Measurements from ENCODE around the gene EIF1AD.
"Not testable (repeated sequence)": the region's sequence is repeated elsewhere in the genome, so short reads cannot be mapped to it uniquely, and the experiment has no call there.

EIF1AD gene

DNA sequence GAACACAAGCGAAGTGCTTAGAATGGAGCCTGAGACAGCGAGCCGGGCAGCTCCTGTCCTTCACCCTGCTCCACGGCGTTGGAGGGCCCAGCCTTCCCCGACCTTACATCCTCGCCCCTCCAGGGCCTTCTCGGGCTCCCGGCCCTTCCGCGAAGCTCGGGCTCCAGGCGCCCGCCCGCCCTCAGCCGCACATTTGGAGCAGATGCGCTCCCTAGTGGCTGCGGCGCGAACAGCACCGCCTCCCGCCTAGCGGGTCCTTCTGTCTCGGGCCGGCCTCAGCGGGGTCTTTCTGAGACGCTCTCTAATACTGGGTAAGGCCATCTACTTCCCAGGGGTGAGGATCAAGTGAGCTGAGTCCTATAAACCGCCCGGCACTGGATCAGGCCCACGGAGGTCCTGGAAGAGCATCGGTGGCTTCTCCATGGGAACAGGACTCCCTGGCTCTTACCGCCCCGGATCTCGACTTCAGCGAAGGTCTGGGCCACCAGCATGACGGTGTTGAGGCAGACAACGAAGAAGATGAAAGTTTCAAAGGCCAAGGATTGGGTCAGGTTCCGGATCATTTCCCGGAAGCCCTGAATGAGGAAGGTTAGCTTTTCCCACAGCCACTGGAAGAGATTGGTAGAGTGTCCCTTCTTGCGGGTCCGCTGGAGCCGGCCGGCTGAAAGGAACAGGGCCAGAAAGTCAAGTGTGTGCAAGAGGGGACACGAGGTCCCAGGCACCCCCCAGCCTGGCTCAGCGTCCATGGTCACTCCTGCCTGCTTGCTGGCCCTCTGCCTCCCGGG lies 20.6 kb upstream of the EIF1AD start:
- peak; percentile 91 for DNase-seq (ENCODE audit: low spot score)

DNA sequence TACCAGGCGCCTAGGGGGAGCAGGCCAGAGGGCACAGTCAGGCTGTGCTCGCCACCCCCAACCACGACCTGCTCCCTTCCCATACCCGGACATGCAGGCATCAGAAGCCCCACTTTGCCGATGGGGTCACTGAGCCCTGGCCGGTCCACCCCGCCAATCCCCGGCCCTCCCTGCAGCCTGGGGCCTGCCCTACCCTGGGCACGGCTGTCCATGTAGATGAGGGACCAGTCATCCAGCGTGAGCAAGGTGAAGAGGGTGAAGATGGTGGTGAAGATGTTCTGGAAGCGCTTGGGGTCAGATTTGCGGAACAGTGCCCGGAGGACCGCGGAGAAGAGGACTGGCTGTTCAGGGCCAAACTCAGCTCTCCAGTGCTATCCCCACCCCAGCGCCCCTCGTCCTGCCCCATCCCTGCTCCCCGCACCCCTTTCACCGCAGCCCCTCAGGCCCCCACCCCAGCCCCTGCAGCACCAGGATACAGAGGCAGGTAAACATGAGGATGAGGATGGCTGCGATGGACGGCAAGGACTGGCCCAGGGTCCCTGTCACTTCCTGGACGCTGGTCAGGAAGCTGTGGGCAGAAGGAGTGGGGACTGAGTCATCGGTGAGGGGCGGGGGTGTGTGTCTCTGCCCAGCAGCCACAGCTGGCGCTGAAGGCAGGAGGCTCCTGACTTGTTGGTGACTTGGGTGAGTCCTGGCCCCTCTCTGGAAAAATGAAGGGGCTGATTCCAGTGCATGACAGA lies 18.8 kb upstream of the EIF1AD start:
- DNase-seq (ENCODE audit: low spot score), result no peak

DNA sequence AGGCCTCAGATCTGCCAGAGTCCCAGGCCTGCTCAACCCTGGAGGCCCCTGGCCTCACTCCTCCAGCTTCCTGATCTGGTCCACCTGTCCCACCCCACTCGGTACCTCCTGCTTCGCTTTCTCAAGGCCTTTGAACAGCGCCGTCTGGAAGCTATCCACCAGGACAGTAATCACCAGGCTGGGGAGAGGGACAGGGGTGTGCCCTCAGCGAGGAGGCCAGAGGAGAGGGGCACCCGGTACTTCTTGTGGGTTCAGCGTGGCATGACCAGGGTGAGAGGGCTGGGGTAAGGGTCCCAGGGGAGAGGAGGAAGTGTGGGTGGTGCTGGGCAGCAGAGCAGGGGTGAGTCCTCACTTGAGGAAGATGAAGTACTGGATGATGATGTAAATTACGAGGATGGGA lies 18.3 kb upstream of the EIF1AD start:
- DNase-seq (ENCODE audit: low spot score), result no peak

DNA sequence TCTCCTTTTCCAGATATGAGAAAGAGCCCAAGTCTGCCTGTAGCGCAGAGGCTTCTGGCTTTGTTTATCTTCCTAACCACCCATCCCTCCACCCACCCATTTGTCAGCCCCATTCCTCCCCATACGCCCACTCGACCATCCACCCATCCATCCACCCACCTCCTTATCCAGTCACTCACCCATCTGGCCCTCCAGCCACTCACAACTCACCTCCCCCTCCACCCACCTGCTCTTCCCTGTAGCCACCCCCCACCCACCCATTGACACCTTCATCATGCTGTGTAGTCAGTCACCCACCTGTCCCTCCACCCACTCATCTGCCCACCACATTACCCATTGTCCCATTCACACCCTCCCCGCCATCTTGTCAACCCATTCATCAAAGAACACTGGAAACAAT lies 15.4 kb upstream of the EIF1AD start:
- DNase-seq (ENCODE audit: low spot score), result no peak

DNA sequence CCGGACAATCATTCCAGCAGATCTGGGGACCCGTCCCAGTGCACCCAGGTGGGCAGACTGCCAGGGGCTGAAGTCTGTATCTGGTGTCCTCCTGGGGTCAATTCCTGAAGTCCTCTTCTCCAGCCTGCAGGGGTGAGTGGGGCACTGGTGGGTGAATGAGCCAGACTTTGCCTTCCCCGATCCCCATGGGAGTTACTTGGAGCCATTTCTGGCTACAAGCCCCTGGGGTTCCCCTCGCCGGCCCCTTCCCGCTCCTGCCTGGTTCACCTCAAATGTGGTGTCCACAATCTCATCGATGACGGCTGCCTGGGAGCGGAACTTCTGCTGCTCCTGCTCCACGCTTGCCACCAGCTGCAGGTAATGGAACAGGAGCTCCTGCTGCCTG lies 14.8 kb upstream of the EIF1AD start:
- DNase-seq (ENCODE audit: low spot score), result no peak

DNA sequence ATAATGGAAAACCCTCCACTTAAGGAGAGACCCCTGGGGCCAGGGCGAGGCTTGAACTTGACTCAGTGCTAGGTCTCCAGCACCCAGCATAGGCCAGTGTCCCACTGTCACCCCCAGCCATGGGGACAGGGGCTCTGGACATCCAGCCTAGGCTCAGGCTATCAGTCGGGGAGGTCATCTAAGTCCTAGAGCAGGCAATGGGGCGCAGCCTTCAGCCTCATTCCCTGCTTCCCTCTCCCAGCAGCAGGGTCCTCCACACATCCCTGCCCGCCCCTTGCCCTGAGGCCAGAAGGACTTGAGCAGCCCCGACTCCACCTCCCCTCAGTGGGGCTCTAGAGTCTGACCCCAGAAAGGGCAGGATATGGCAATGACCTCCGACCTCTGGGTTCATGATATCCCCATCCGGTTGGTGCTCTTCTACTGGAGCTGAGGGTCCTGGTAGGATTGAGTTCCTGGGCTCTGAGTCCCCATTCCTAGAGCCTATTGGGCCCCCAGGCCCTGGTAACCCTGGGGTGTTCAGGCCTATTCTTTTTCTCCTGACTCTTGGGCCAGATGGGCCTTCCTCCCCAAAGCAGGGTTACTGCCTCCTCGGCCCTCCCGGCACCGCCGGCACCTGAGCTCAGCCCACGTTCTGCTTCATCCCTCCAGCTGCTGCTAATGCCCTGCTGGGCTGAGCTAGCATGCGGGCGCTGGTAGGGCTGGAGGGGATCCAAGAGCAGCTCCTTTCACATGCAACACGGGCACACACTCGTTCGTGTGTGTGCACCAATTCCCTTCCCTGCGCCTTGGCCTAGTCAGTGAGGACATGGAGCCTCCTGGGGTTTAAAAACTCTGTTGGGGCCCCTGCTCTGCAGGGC lies 14.2 kb upstream of the EIF1AD start:
- no peak for DNase-seq (ENCODE audit: low spot score)

DNA sequence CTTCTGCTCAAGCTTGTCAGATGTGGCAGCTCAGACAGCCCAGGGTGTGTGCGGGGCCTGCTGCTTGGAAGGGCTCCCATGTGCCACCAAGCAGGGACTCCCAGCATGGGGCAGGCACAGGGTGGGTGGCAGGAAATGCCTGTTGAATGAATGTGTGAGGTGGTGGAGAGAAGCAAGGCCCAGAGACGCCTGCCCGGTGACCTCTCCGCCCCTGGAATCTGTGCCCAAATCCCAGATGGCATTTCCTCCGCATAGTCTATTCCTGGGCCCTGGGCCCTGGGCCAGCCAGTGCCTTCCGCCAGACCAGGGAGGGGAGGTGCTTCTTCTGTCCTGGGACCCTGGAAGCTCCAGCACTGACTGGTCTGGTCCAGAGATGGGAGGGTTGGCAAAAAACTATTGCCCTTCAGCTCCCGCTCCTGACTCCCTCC lies 13.5 kb upstream of the EIF1AD start:
- no peak for DNase-seq (ENCODE audit: low spot score)

DNA sequence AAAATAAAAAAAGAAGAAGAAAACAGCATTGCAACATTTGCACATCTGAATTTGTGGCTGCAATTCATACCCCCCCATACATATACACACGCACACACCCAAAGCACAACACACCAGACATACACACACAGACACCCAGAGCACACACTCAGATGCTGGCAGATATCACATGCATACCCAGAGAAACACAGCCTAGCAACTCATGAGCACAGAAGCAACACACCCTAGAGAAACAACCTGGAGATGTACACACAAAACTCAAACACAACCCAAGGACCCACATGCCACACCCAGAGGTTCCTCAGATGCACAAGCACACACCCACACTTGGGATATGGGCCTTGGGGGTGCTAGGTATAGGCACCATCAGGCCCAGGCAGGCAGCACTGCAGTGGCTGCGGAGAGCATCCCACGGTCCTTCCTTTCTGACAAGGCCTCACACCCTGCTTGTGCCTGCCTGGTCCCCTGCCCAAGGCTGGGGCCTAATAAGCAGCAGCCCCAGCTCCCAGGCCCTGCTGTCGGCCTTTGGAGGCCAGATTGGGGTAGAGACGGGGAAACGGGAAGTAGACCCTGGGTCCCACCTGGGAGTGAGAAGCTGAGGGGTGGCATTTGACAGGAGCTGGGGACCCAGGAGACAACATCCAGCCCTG lies 13.0 kb upstream of the EIF1AD start:
- DNase-seq (ENCODE audit: low spot score), result no peak

DNA sequence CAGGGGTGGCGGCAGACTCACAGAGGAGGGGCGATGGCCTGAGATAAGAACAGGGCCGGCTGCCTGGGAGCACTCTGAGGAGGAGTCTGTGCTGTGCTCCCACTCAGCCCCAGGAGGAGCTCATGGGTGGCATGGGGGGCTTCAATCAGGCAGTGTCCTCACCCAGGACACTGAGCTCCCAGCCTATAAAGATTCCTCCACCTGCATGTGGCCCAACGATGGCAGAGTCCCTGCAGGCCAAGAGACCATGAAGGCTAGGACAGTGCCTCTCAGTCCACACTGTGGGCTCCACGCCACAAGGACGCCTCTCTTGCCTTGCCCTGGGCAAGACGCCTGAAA lies 11.8 kb upstream of the EIF1AD start:
- no peak for DNase-seq (ENCODE audit: low spot score)

DNA sequence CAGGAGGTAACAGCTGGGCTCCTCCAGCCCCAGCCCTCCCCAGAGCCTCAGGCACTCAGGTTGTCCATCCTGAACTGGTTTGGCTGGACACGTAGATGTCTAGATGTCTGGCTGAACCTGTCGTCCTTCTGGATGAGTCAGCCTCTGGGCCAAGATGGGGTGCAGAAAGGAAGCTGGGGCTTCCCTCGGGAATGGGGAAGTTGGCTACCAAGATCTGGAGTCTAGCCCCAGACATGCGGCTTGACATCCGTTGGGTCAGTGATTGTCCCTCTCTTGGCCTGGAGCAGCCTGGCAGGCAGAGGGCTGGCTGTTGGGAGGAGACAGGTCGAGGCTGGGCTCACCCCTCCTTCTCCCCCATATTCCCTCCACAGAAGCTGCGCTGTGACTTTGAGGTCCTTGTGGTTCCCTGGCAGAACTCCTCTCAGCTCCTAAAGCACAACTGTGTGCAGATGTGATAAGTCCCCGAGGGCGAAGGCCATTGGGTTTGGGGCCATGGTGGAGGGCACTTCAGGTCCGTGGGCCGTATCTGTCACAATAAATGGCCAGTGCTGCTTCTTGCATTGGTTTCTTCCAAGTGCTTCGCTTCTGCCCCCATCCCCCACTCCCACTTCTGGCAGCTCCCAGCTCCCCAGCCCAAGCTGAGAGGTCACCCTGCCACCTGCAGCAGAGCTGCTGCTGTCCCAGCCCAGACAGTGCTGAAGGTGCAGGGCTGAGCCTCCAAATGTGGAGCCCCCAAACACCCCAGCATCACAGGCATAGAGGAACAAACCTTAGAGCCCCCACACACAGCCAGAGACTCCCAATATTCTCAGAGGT lies 11.2 kb upstream of the EIF1AD start:
- DNase-seq (ENCODE audit: low spot score), result peak; percentile 33

DNA sequence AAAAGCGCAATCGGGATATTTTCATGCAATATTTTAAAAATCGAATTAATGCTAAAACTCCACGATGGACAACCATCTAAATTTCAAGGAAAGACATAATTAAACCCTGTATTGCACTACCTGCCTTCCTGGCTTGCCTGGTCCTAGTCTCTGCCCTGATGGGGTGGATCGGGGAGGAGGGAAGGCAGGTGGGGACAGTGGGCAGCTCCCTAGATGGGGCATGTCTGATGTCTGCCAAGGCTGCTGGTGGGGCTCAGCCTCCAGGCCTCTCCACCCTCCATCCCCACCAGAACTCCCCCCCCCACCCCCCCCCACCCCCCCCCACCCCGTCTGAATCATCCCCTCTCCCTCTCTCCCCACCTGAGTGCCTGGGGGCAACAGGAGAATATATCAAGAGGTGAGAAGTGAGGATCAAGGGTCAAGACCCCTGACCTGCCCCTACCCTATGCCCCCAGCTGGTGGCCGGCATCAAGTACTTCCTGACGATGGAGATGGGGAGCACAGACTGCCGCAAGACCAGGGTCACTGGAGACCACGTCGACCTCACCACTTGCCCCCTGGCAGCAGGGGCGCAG lies 10.5 kb upstream of the EIF1AD start:
- no peak for DNase-seq (ENCODE audit: low spot score)

DNA sequence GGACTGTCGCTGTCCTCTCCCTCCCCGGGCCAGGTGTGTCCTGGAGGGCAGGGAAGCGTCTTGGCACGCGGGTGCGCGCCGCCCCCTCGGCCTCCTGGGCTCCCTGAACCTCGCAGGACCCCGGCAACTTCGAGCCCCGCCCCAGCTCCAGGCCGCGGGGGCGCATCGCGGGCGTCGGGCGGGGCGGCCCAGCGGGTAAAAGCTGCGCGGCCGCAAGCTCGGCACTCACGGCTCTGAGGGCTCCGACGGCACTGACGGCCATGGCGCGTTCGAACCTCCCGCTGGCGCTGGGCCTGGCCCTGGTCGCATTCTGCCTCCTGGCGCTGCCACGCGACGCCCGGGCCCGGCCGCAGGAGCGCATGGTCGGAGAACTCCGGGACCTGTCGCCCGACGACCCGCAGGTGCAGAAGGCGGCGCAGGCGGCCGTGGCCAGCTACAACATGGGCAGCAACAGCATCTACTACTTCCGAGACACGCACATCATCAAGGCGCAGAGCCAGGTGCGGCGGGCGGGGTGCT lies 9.9 kb upstream of the EIF1AD start, which contains the start of gene CST6:
CST6 (plus strand) TSS at position 224 of the 519 bp plus-strand sequence; CDS start at position 261, 37 bp downstream.
- DNase-seq (ENCODE audit: low spot score), result no peak

DNA sequence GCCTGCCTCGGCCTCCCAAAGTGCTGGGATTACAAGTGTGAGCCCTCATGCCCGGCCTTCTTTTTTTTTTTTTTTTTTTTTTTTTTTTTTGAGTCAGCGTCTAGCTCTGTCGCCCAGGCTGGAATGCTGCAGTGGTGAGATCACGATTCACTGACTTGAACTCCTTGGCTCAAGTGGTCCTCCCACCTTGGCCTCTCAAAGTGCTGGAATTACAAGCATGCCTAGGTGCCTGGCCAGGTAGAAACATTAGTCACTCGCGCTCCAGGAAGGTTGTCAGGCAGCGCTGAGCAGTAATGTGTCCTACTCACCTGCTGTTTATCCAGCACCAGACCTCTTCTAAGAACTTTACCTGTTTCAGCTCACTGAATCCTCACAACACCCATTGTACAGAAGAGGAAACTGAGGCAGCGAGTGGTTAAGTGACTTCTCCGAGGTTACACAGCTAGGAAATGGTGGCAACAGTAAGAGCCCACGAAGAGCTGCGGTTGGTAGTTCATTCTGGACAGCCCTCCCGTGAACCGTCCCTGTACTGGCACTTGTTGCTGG lies 9.4 kb upstream of the EIF1AD start:
- no peak for DNase-seq (ENCODE audit: low spot score)

DNA sequence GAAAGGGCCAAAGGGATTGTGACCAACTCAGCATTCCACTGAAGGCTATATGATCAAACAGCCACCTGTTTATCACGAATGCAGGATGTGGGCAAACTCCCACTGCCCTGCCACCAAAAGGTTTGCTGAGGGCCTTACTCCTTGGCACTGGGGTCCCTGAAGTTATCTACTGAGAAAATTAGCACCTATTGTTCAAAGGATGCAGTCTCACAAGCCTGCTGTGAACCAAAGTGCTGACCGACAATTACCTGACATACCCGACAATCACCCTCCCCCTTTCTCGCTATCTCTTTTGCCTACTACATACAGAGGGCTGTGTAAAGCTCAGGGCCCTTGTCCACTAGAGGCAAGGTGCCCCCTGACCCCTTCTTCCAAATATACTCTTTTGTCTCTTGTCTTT lies 8.1 kb upstream of the EIF1AD start:
- DNase-seq (ENCODE audit: low spot score), result not testable (repeated sequence)

DNA sequence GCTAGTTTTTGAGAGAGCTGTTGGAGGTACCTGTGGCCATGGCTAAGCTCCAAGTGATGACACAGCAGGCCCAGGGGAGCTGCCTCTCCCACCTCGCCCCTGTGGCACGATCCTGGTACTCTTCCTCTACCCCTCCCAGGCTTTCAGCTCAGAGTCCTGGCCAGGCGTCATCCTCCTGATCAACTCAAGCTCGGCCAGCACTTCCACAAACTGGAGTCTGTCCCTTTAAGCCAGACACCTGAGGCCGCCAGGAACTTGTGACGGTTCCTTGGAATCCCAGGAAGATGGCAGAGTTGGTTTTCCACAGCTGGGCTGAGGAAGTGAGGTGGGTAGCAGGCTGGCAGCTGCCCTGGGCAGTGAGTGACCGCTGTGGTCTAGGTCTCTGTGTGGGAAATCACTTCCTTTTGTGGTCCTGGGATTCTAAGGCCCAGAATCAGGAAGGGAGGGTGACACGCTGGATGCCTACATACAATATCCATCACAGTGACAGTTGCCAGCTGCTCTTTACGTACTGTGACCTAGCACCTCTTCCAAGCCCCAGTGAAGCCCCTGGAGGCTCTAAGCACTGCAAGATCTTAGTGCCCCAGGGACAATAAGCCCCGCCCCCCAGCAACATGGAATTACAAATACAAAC lies 6.6 kb upstream of the EIF1AD start:
- no peak for DNase-seq (ENCODE audit: low spot score)

DNA sequence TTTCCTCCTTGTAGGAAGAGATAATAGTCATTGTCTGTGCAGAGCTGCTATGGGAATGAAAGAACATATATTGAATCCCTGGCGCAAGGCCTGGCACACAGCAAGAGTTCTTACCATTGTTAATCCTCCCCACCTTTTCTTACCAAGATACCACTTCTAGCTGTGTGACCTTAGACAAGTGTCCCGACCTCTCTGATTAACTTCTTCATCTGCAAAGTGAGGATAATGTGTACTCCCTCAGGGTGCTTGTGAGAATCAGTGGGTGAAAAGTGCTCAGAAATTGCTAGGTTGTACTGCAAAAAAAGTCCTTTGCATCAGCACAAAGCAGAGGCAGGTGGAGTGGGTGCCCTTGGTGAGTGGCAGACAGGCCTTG lies 6.1 kb upstream of the EIF1AD start:
- DNase-seq (ENCODE audit: low spot score), result no peak

DNA sequence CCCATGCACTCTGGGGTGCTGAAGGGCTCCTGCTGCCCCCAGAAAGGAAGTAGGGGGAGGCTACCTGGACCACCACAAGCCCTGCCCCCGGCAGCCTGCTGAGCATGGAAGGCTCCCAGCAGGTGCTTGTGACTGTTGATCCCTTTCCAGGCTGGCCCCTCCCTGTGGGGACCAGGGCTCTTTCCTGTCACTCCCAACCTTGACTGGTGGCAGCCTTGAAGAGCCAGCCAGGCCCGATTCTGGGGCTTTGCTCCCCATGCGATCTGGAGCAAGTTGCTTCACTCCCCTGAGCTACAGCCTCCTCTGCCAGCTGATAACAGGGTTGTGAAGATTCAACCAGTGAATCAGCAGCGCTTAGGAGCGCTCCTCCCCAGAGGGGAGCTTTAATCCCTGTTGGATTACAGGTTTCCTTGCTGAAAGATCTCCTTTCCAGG lies 5.3 kb upstream of the EIF1AD start:
- DNase-seq (ENCODE audit: low spot score), result no peak

DNA sequence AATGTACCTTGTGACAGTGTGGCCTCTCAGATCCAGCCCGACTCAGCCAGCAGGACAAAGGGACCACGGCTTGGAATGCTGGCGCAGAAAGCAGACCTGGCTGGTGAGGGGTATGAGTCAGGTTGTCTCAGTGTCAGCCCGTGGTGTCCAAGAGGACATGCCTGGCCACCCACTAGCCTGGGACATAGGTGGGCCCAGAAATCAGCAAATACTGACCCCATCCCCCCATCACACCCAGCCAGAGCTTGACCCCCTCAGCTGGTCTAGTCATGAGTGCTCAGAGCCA lies 4.9 kb upstream of the EIF1AD start:
- DNase-seq (ENCODE audit: low spot score), result no peak

DNA sequence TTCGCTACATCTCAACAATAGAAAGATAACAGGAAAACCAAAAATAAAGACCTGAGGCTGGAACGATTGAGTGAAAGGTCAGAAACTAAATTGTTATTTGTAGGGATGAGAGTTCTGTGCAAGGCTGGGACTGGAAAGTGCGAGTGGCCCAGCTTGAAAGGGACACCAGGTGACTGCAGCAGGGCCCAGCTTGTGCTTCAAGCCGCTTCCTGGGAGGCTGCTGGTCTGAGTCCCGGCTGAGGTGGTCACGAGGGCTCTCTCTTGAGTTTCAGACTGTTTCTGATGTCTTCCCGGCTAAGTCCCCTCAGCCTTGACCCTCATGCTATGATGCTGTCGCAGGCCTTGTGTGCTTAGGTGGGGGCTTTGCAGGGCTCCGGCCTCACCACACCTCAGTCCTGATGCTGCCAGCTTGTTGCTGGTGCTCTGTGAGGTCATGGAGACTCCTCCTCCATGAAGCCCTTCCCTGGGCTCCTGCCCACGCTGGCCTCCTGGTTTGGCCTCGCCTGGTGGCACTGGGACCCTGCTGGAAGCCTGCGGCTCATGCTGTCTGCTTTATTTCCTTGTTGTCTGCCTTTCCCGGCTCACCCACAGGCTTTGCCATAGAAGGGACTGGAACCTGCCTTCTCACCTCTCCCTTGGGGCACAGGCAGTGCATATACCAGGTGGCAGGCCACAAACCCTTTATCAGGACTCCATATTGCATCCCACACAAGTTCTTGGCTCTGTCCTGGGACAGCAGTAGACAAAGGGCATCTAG lies 4.4 kb upstream of the EIF1AD start:
- no peak for DNase-seq (ENCODE audit: low spot score)
